GM21528 (cell line): ENCODE data around the gene CMTR1.

Experiments used
- ATAC-seq: cut with Tn5 transposase; IDR thresholded peaks from one replicate; pipeline ENCODE4 v1.9.1; 2021; ENCODE audit warnings: mild to moderate bottlenecking, moderate library complexity; ENCODE audit not compliant: unreplicated experiment, low FRiP score

The CMTR1 gene

GRCh38 chr6:37507690-37508421 lies 74.8 kb downstream of the CMTR1 start:
- ATAC-seq = no peak

- no peak for ATAC-seq
These were observed 78.2 kb downstream of the CMTR1 start for GRCh38 chr6:37511201-37511600.

GRCh38 chr6:37511910-37512399 lies 78.9 kb downstream of the CMTR1 start:
- ATAC-seq = no peak

- ATAC-seq = no peak
These were observed 79.5 kb downstream of the CMTR1 start for GRCh38 chr6:37512400-37513011.

- ATAC-seq = no peak
These were observed 80.1 kb downstream of the CMTR1 start for GRCh38 chr6:37513155-37513554.

- ATAC-seq = no peak
These were observed 80.6 kb downstream of the CMTR1 start for GRCh38 chr6:37513576-37513975.

GRCh38 chr6:37514321-37514771 lies 81.3 kb downstream of the CMTR1 start:
- no peak for ATAC-seq

GRCh38 chr6:37514837-37515236 lies 81.8 kb downstream of the CMTR1 start:
- ATAC-seq = no peak

GRCh38 chr6:37515712-37516075 lies 82.7 kb downstream of the CMTR1 start:
- no peak for ATAC-seq

GRCh38 chr6:37516076-37516919 lies 83.3 kb downstream of the CMTR1 start:
- no peak for ATAC-seq

- no peak for ATAC-seq
These were observed 83.9 kb downstream of the CMTR1 start for GRCh38 chr6:37516920-37517405.

GRCh38 chr6:37517411-37517812 lies 84.4 kb downstream of the CMTR1 start:
- no peak for ATAC-seq

- ATAC-seq = no peak
These were observed 85.1 kb downstream of the CMTR1 start for GRCh38 chr6:37518116-37518515.

- no peak for ATAC-seq
These were observed 86.4 kb downstream of the CMTR1 start for GRCh38 chr6:37519461-37519860.

GRCh38 chr6:37520926-37521325 lies 87.9 kb downstream of the CMTR1 start:
- no peak for ATAC-seq

GRCh38 chr6:37521674-37522073 lies 88.7 kb downstream of the CMTR1 start:
- ATAC-seq = no peak

- no peak for ATAC-seq
These were observed 89.8 kb downstream of the CMTR1 start for GRCh38 chr6:37522836-37523235.

GRCh38 chr6:37523412-37523811 lies 90.4 kb downstream of the CMTR1 start:
- ATAC-seq = no peak

- no peak for ATAC-seq
These were observed 91.3 kb downstream of the CMTR1 start for GRCh38 chr6:37524025-37524969.

GRCh38 chr6:37524970-37525318 lies 91.9 kb downstream of the CMTR1 start:
- no peak for ATAC-seq
